HepG2 (cell line): Measurements from ENCODE around the gene AUTS2. TPM values are rescaled to one million over a fixed set of nuclear protein-coding genes. Genes with fewer than 3 reads are reported as not detected.

ENCODE experiments used
- ATAC-seq: fragments of 200-7000 bp; cut with Tn5 transposase; 3 replicates; pipeline ENCODE4 v1.9.1; 2020; ENCODE audit warnings: mild to moderate bottlenecking, moderate library complexity
- BruUV-seq: library from RNA; stranded (reverse); fragments of 400-500 nt; replicated peaks from 2 replicates; lab custom pipeline; 2021; lab: Mats Ljungman, UMichigan
- CTCF ChIA-PET: fragments of 300-600 bp; formaldehyde crosslinking; extraction: SDS; loops from one replicate; lab custom pipeline; 2021; ENCODE audit warnings: low total read pairs, inconsistent platforms, low intra/inter-chr PET ratio; lab: Yijun Ruan, JAX
- POLR2A ChIA-PET: fragments of 350-600 bp; sonication (Branson Sonifier 250); formaldehyde crosslinking; loops from one replicate; lab custom pipeline; 2020; ENCODE audit warnings: antibody characterized with exemption, inconsistent platforms; lab: Yijun Ruan, JAX
- DNase-seq: peaks from one replicate; pipeline ENCODE4 v3.0.0-alpha.2; 2015; ENCODE audit warnings: low spot score
- FAIRE-seq: peaks from 3 replicates; lab custom pipeline; 2011; peaks lifted over from hg19 to GRCh38; lab: Jason Lieb, UNC
- H2AFZ ChIP-seq: one replicate; pipeline ENCODE4 v1.6.1; 2011; ENCODE audit warnings: low read length, inconsistent platforms
- H3K27ac ChIP-seq: fragments of 300-600 bp; 3 replicates; pipeline ENCODE4 v1.8.0; 2011; ENCODE audit warnings: mixed run types, mild to moderate bottlenecking, mixed read lengths, low read length, inconsistent platforms; ENCODE audit not compliant: insufficient read depth; ENCODE audit errors: extremely low read length
- H3K27me3 ChIP-seq, 2 experiments: fragments of 200-600 bp in 1 of 2; 2 replicates in 1 of 2; 3 replicates in 1 of 2; pipeline versions ENCODE4 v1.6.0 to v1.8.0; 2011; ENCODE audit warnings: low read length in 2 of 2, mild to moderate bottlenecking in 2 of 2, moderate library complexity in 2 of 2, inconsistent platforms in 1 of 2; ENCODE audit not compliant: insufficient read depth in 2 of 2, control insufficient read depth in 1 of 2
- H3K36me3 ChIP-seq, 2 experiments: fragments of 200-600 bp in 1 of 2; replicated peaks in 1 of 2; 2 replicates in 1 of 2; 3 replicates in 1 of 2; pipeline versions ENCODE4 v1.5.1 to v1.8.0; 2011; ENCODE audit warnings: low read length in 2 of 2, inconsistent platforms in 1 of 2; ENCODE audit not compliant: insufficient read depth in 2 of 2, control insufficient read depth in 1 of 2
- H3K4me1 ChIP-seq: 2 replicates; pipeline ENCODE4 v1.5.1; 2012; ENCODE audit warnings: low read length, inconsistent platforms; ENCODE audit not compliant: insufficient read depth
- H3K4me2 ChIP-seq: 2 replicates; pipeline ENCODE4 v1.6.0; 2011; ENCODE audit warnings: low read depth, low read length, inconsistent platforms
- H3K4me3 ChIP-seq, 3 experiments: fragments of 200-600 bp in 1 of 3; sonication (generic), shearing (Covaris generic) in 1 of 3; replicated peaks in 1 of 3; 2 replicates each; pipeline ENCODE4 v1.5.1; 2011 to 2016; ENCODE audit warnings: low read length in 3 of 3, inconsistent platforms in 2 of 3, low read depth in 2 of 3, mild to moderate bottlenecking in 2 of 3, control low read depth in 1 of 3, mixed read lengths in 1 of 3; ENCODE audit not compliant: insufficient read depth in 1 of 3
- H3K79me2 ChIP-seq: one replicate; pipeline ENCODE4 v1.6.1; 2011; ENCODE audit warnings: low read length, inconsistent platforms; ENCODE audit not compliant: insufficient read depth
- H3K9ac ChIP-seq: 2 replicates; pipeline ENCODE4 v1.6.0; 2011; ENCODE audit warnings: mild to moderate bottlenecking, low read depth, low read length, inconsistent platforms; ENCODE audit not compliant: insufficient read depth
- H3K9me3 ChIP-seq: 2 replicates; pipeline ENCODE4 v1.5.1; 2012; ENCODE audit warnings: mild to moderate bottlenecking, low read length
- H4K20me1 ChIP-seq: 2 replicates; pipeline ENCODE4 v1.6.0; 2011; ENCODE audit warnings: inconsistent platforms, mild to moderate bottlenecking, low read length, moderate library complexity; ENCODE audit not compliant: insufficient read depth
- ATAD3A ChIP-seq: sonication (generic); formaldehyde crosslinking; IDR thresholded peaks from 2 replicates; pipeline ENCODE4 v1.4.0; 2020; ENCODE audit warnings: missing genetic modification reagents
- HNRNPLL ChIP-seq: fragments of 200-400 bp; formaldehyde crosslinking; IDR thresholded peaks from 2 replicates; pipeline ENCODE4 v1.6.1; 2017; ENCODE audit warnings: mild to moderate bottlenecking, low read depth, low read length; ENCODE audit not compliant: poor library complexity, severe bottlenecking
- KLF13 ChIP-seq: sonication (generic); formaldehyde crosslinking; IDR thresholded peaks from 2 replicates; pipeline ENCODE4 v1.4.0; 2020; ENCODE audit warnings: mild to moderate bottlenecking, missing genetic modification reagents
- MAFF ChIP-seq: IDR thresholded peaks from 2 replicates; pipeline ENCODE4 v1.6.1; 2011; ENCODE audit warnings: low read depth, low read length, improper control_type of control experiment
- MAFK ChIP-seq, 2 experiments: IDR thresholded peaks in 1 of 2; conservative IDR thresholded peaks in 1 of 2; 2 replicates each; pipeline ENCODE4 v1.6.1; 2011; ENCODE audit warnings: improper control_type of control experiment in 2 of 2, low read length in 2 of 2
- SOX5 ChIP-seq: IDR thresholded peaks from 2 replicates; pipeline ENCODE4 v1.6.1; 2016; ENCODE audit warnings: borderline replicate concordance
- THYN1 ChIP-seq: sonication (generic); formaldehyde crosslinking; IDR thresholded peaks from 2 replicates; pipeline ENCODE4 v1.8.1; 2023; ENCODE audit warnings: low read depth, mild to moderate bottlenecking, moderate library complexity, missing genetic modification reagents, borderline replicate concordance
- ZFYVE20 ChIP-seq: sonication (generic); formaldehyde crosslinking; IDR thresholded peaks from 2 replicates; pipeline ENCODE4 v1.8.0; 2023; ENCODE audit warnings: low read depth, mild to moderate bottlenecking, moderate library complexity, missing genetic modification reagents, borderline replicate concordance
- ZNF850 ChIP-seq: sonication (generic); formaldehyde crosslinking; conservative IDR thresholded peaks from 2 replicates; pipeline ENCODE4 v1.9.0; 2021; ENCODE audit warnings: mild to moderate bottlenecking, missing genetic modification reagents
- WGBS: methylation state at CpG from one replicate; pipeline ENCODE4 v1.1.6; 2017; ENCODE audit warnings: low lambda C conversion rate; 5-methylcytosine and 5-hydroxymethylcytosine counted together
- in situ Hi-C: cut with HindIII; loops from 2 replicates; pipeline ENCODE4 v1.10.0; 2017; ENCODE audit warnings: low pct_unique_long_range_greater_than_20kb; ENCODE audit not compliant: extremely low pct_ligation_motif_present
- intact Hi-C: fragments of 100-400 bp; cut with micrococcal nuclease; formaldehyde crosslinking; loops from one replicate; pipeline ENCODE4 v1.10.0; 2022; ENCODE audit not compliant: unreplicated experiment
- polyA plus RNA-seq, 8 experiments: library from polyadenylated mRNA; depleted of rRNA in 3 of 8; stranded (reverse) in 7 of 8; unstranded in 1 of 8; fragments of >200 nt; fragmentation: Illumina TruSeq in 4 of 8; extraction: Trizol in 4 of 8; gene quantifications; 2 replicates each; pipeline versions ENCODE4 v1.2.1 to v1.2.3, GENCODE V29; 2011 to 2016; ENCODE audit warnings: low read depth in 4 of 8, missing spikeins in 1 of 8, mixed read lengths in 1 of 8; ENCODE audit not compliant: insufficient read depth in 1 of 8
- total RNA-seq, 5 experiments: library from RNA; depleted of rRNA; stranded (reverse); fragments of >200 nt; fragmentation: Illumina TruSeq; extraction: Trizol; gene quantifications; 2 replicates each; pipeline ENCODE4 v1.2.3, GENCODE V29; 2016; ENCODE audit warnings: low read depth in 1 of 5

Gene AUTS2
- total and polyA plus RNA-seq, 2 of the 13 experiments (the other 11 are each of a cell fraction or from before 2014, with no cell fraction given) = 0.38 TPM; not detected in 1

GRCh38 chr7:69677881-69678493 lies 79.7 kb downstream of the AUTS2 start:
- H3K9ac ChIP-seq = no peak overlapping the region
- no peak for DNase-seq
- no peaks in the 10 kb centered on the region for H4K20me1 ChIP-seq
- no peaks in the 10 kb centered on the region for H3K9me3 ChIP-seq
- no TSS peak for BruUV-seq
- CTCF ChIA-PET = no interaction called here
- no peak for FAIRE-seq
- no peak overlapping the region for H3K27ac ChIP-seq
- no peaks in the 10 kb centered on the region for H3K4me1 ChIP-seq
- in situ Hi-C loops = no loop called here
- POLR2A ChIA-PET = no interaction called here
- H3K4me3 ChIP-seq = no peak overlapping the region
- H3K4me2 ChIP-seq = no peak overlapping the region
- ATAC-seq = no peak
- 2% methylated on average over 4 of the region's 4 CpGs for WGBS
- TF ChIP-seq ZFYVE20 (CRISPR knock-in tag) = no peak
- peak; percentile 90 to 95 for TF ChIP-seq MAFK (conservative IDR thresholded peaks at IDR 0.05 in 1 of 2, IDR thresholded peaks at IDR 0.05 in 1 of 2; ENCODE audit: low read length in 2 of 2)
- peak; percentile 91 for TF ChIP-seq MAFF
- no peak overlapping the region for H2AFZ ChIP-seq
- no peaks in the 10 kb centered on the region for H3K79me2 ChIP-seq
- intact Hi-C loops = no loop called here
- no peaks in the 10 kb centered on the region for H3K27me3 ChIP-seq
- H3K36me3 ChIP-seq = no peaks in the 10 kb centered on the region

- H3K9me3 ChIP-seq = no peaks in the 10 kb centered on the region
- H2AFZ ChIP-seq = no peak overlapping the region
- intact Hi-C loops = no loop called here
- no peak for DNase-seq
- CTCF ChIA-PET = no interaction called here
- H3K27me3 ChIP-seq = no peaks in the 10 kb centered on the region
- in situ Hi-C loops = no loop called here
- TF ChIP-seq KLF13 (no peak), THYN1 (no peak), ATAD3A (CRISPR knock-in tag) (no peak), ZNF850 (no peak), SOX5 (CRISPR knock-in tag) (no peak), HNRNPLL (no peak)
- no peak overlapping the region for H3K4me3 ChIP-seq
- POLR2A ChIA-PET = no interaction called here
- H3K36me3 ChIP-seq = no peaks in the 10 kb centered on the region
- no peak overlapping the region for H3K9ac ChIP-seq
- no peaks in the 10 kb centered on the region for H3K4me1 ChIP-seq
- H3K27ac ChIP-seq = no peak overlapping the region
- no peak for ATAC-seq
- H3K4me2 ChIP-seq = no peak overlapping the region
- 44% methylated on average over 11 of the region's 11 CpGs for WGBS
- FAIRE-seq = no peak
- H4K20me1 ChIP-seq = no peaks in the 10 kb centered on the region
- no TSS peak for BruUV-seq
- H3K79me2 ChIP-seq = no peaks in the 10 kb centered on the region
Observed at GRCh38 chr7:69678494-69679187, 80.4 kb downstream of the AUTS2 start.
